Hematopoietic multipotent progenitor cell treated with erythropoietin and hydrocortisone succinate and interleukin-3 and kit ligand, for 4 days (in vitro differentiated cells): ENCODE measurements around the gene TMEM244.

Experiments
- DNase-seq: peaks from one replicate; pipeline ENCODE4 v3.0.0-alpha.2; 2015

The TMEM244 gene

DNA sequence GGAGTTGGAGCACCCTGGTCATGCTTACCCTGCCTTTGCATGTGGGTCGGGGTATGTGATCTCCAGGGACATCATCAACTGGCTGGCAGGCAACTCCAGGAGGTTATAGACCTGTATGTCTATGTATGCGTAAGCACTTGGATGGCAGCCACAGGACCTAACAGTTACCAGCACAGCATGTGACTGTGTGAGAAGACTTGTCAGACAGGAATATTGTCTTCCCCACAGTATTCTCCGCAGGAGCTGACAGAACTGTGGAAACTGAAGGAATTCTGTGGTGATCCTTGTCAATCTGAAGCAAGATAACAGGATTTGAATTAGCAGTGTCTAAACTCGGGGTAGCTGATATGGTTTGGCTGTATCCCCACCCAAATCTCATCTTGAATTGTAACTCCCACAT, 59.2 kb downstream of the TMEM244 start:
- DNase-seq, result no peak

DNA sequence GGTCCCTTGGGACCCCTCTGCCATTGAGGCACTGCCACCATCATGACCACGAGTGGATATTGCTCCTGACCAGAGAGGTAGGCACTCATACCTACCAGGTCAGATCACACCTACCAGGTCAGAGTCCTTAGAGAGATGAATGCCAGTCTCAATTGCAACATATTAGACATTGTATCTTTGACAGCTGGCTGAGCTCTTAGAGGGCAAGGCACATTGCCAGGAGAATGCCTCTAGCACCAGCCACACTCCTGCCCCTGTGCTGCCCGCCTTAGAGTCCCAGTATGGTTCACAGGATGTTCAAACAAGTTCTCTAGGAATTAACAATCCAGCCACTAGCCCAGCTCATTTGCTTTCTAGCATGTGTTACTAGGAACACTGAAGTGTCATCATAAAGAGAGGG, 65.9 kb downstream of the TMEM244 start:
- DNase-seq, result no peak

DNA sequence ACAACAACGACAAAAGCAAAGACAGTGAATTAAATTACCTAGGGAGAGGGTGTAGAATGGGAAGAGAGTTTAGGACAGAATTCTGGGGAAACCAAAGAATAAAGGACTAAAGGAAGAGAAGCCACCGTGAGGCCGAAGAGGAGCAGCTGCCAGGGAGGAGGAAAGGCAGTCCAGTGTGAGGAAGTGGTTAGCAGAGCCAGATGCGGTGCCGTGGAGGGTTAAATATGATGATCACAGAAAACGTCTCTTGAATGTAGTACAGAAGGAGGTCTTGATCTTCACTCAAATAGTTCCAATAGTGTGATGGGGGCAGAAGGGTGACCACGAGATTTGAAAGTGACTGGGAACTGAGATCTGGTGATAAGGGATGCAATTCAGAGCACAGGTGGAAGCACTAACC, 67.7 kb downstream of the TMEM244 start:
- DNase-seq, result peak; percentile 64

DNA sequence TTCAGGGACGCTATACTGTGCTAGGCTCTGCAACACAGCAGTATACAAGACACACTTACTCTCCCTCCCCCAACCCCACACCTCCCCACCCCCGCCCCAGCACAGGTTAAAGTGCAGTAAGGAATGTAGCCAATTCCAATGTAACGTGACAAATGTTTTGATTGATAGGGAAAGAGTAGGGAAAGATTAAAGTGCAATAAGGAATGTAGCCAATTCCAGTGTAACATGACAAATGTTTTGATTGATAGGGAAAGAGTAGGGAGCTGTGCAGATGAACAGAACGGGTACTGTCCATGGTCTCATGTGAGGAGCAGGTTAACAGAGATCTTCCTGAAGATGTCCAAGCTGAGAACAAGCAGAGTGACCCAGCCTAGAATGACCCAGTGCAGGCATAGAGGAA, 69.1 kb downstream of the TMEM244 start:
- no peak for DNase-seq

DNA sequence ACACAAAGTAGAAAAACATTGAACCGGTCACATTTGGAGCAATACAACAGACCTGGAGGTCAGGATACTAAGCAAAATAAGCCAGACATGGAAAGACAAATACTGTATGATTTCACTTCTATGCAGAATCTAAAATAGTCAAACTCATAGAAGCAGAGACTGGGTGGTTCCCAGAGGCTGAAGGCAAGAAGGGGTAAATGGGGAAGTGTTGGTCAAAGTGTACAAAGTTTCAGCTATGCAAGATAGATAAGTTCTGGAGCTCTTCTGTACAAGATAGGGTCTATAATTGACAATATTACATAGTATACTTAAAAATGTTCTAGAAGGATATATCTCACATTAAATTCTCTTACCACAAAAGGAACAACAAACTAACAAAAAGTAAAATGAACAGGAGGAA, 70.3 kb downstream of the TMEM244 start:
- DNase-seq, result peak; percentile 76

DNA sequence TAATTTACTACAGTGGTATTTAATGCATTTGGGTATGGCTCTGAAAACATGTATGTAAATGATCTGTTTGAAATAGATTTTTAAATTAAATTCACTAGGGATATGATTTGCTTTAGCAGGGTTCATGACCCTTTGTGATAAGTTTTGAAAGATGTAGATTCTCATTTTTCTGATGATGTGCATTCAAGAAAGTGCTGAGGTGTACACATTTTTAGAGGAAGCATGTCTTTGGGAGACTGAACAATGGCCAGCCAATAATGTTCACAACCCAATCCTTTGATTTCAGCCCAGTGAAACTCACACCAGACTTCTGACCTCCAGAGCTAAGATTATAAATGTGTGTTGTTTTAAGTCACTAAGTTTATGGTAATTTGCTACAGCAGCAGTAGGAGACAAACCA, 71.1 kb downstream of the TMEM244 start:
- no peak for DNase-seq

DNA sequence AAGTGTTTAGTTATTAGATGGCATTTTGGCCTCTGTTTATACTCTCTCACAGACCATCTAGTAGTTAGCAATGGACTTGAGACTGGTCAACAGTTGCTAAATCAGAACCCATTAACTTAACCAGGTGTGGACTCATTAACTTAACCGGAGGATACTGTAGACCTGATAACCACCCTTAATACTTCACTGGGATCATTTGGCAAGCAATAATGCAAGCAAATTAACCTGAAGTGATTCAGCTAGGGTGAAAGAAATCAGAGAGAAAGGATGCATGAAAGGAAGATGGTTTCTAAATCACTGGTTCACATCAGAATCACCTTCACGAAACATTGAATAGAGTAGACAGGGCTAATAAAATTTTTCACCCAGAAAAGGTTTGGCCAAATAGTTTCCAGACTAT, 73.3 kb downstream of the TMEM244 start:
- no peak for DNase-seq

DNA sequence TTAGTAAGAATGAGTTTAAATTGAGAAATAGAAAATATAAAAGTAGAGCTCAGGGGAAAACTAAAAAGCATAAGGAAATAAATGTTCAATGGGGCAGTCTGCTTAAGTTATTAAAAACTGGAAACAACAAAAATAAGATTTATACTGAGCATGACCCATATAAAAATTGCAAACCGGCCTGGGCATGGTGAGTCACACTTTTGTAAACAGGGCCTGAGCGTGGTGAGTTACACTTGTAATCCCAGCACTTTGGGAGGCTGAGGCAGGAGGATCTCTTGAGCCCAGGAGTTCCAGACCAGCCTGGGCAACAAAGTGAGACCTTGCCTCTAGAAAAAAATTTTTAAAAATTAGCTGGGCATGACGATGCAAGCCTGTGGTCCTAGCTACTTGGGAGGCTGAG, 74.6 kb downstream of the TMEM244 start:
- no peak for DNase-seq

DNA sequence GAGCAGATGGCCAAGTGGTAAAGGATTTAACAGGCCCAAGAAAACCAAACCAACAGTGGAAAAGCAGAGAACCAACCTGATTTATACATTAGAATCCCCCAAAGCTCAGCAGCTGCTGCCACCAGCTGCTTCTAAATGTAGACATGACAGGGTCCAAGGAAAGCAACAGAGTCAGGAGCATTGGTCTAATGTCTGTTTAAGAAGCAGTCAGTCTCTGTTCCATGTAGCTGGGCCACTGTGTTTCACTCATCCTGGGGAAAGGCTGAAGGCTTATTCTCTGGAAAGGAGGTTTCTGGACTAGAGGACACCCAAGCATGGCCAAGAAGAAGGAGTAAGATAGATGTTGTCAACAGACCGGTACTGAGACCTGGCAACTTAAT, 75.4 kb downstream of the TMEM244 start:
- no peak for DNase-seq

DNA sequence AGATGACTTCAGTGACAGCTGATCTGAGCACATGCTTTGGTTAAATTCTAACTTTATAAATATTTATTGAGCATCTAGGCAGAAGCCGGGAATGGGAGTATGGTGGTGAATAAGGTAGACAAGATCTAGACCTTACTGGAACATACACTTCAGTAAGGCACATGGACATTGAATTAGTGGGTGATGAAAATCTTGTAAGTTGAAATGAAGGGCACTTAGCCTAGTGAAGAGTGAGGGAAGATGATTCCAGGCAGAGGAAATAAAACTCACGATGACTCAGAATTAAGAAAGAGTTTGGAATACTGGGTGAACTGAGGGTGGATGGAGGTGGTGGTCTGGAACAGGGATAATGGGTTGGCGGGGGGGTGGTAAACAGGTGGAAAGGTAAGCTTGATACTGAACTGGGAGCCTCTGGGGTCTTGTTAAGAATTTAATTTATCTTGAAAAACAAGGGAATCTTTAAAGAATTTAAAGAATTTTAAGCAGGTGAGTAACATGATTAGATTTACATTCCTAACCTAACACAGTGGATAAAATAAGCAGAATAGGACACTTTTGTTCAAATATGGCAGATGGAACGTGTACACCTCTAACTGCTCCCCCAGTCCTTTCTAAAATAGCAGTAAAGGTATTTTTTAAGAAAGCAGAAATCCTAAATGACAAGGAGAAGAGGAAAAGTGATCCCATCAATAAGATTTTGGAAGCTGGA, 75.9 kb downstream of the TMEM244 start:
- no peak for DNase-seq
